T-helper 2 cell treated with Interferon-gamma antibody and Interleukin-4, amounts not matched to agents 100 ng/mL and 5 ng/mL, for 36 hours (primary cell): Measurements from ENCODE around the gene LBHD2. TPM values are rescaled to one million over a fixed set of nuclear protein-coding genes. Genes with fewer than 3 reads are reported as not detected.
"Not testable (repeated sequence)": the region's sequence is repeated elsewhere in the genome, so short reads cannot be mapped to it uniquely, and the experiment has no call there.

Source experiments
- intact Hi-C: fragments of 100-400 bp; cut with micrococcal nuclease; formaldehyde crosslinking; loops from one replicate; pipeline ENCODE4 v1.15.1; 2023
- total RNA-seq: library from RNA; stranded (reverse); gene quantifications from 2 replicates; pipeline ENCODE4 v1.2.3, GENCODE V29; 2022

The LBHD2 gene
- total RNA-seq, 1 donor from 2014 or later, result not detected

GRCh38 chr14:103103461-103104388 is 19.7 kb downstream of the LBHD2 start:
- intact Hi-C loops, result loop anchor here (10.0 kb wide), 1 partner anchor 81 kb away; no protein-coding TSS in a partner anchor

GRCh38 chr14:103104389-103104653 is 20.3 kb downstream of the LBHD2 start:
- intact Hi-C loops, result loop anchor here (10.0 kb wide), 1 partner anchor 80 kb away; no protein-coding TSS in a partner anchor

- intact Hi-C loops, result loop anchor here (1.0 to 10.0 kb wide), 2 partner anchors 80 to 187 kb away; no protein-coding TSS in a partner anchor
Measured at GRCh38 chr14:103104654-103105452, 20.8 kb downstream of the LBHD2 start.

GRCh38 chr14:103105580-103106150 is 21.7 kb downstream of the LBHD2 start:
- intact Hi-C loops, result loop anchor here (1.0 to 10.0 kb wide), 2 partner anchors 79 to 187 kb away; no protein-coding TSS in a partner anchor

GRCh38 chr14:103107455-103107854 is 23.4 kb downstream of the LBHD2 start:
- intact Hi-C loops, result loop anchor here (10.0 kb wide), 1 partner anchor 77 kb away; no protein-coding TSS in a partner anchor

- intact Hi-C loops, result loop anchor here (10.0 kb wide), 1 partner anchor 77 kb away; no protein-coding TSS in a partner anchor
Measured at GRCh38 chr14:103107941-103108748, 24.1 kb downstream of the LBHD2 start.

- intact Hi-C loops, result loop anchor here (10.0 kb wide), 1 partner anchor 76 kb away; no protein-coding TSS in a partner anchor
Measured at GRCh38 chr14:103108749-103109207, 24.8 kb downstream of the LBHD2 start.

- intact Hi-C loops, result loop anchor here (10.0 kb wide), 1 partner anchor 75 kb away; no protein-coding TSS in a partner anchor
Measured at GRCh38 chr14:103109535-103110441, 25.8 kb downstream of the LBHD2 start.

- intact Hi-C loops, result no loop called here
Measured at GRCh38 chr14:103110681-103111231, 26.7 kb downstream of the LBHD2 start.

- intact Hi-C loops, result no loop called here
Measured at GRCh38 chr14:103111232-103111868, 27.3 kb downstream of the LBHD2 start.

GRCh38 chr14:103112400-103113243 is 28.6 kb downstream of the LBHD2 start:
- intact Hi-C loops, result no loop called here

- intact Hi-C loops, result no loop called here
Measured at GRCh38 chr14:103113303-103113702, 29.3 kb downstream of the LBHD2 start.

GRCh38 chr14:103113774-103114173 is 29.8 kb downstream of the LBHD2 start:
- intact Hi-C loops, result no loop called here

GRCh38 chr14:103115086-103115679 is 31.2 kb downstream of the LBHD2 start:
- intact Hi-C loops, result not testable (repeated sequence)

GRCh38 chr14:103115845-103116572 is 32.0 kb downstream of the LBHD2 start:
- intact Hi-C loops, result no loop called here

GRCh38 chr14:103116636-103117035 is 32.6 kb downstream of the LBHD2 start:
- intact Hi-C loops, result no loop called here

- intact Hi-C loops, result not testable (repeated sequence)
Measured at GRCh38 chr14:103117499-103117898, 33.5 kb downstream of the LBHD2 start.
